ENCODE measurements around the gene RPP40.

The RPP40 gene

GRCh38 chr6:4970739-4971395, 33.0 kb downstream of the RPP40 start:
- no peak for DNase-seq (ENCODE audit: low read depth in 1 of 2, low spot score in 1 of 2)

- no peak for DNase-seq (ENCODE audit: low read depth in 1 of 2, low spot score in 1 of 2)
Measured at GRCh38 chr6:4969609-4970285, 34.1 kb downstream of the RPP40 start.

GRCh38 chr6:4967301-4968030, 36.4 kb downstream of the RPP40 start:
- no peak for DNase-seq (ENCODE audit: low read depth in 1 of 2, low spot score in 1 of 2)

- DNase-seq (ENCODE audit: low read depth in 1 of 2, low spot score in 1 of 2): no peak
Measured at GRCh38 chr6:4965562-4966389, 38.1 kb downstream of the RPP40 start.

GRCh38 chr6:4964675-4965561, 38.9 kb downstream of the RPP40 start:
- no peak for DNase-seq (ENCODE audit: low read depth in 1 of 2, low spot score in 1 of 2)

- no peak for DNase-seq (ENCODE audit: low read depth in 1 of 2, low spot score in 1 of 2)
Measured at GRCh38 chr6:4962905-4963304, 40.9 kb downstream of the RPP40 start.

- no peak for DNase-seq (ENCODE audit: low read depth in 1 of 2, low spot score in 1 of 2)
Measured at GRCh38 chr6:4961322-4962168, 42.3 kb downstream of the RPP40 start.

GRCh38 chr6:4958624-4959023, 45.2 kb downstream of the RPP40 start:
- no peak for DNase-seq (ENCODE audit: low read depth in 1 of 2, low spot score in 1 of 2)

- no peak for DNase-seq (ENCODE audit: low read depth in 1 of 2, low spot score in 1 of 2)
Measured at GRCh38 chr6:4957521-4958231, 46.2 kb downstream of the RPP40 start.

- no peak for DNase-seq (ENCODE audit: low read depth in 1 of 2, low spot score in 1 of 2)
Measured at GRCh38 chr6:4956625-4957024, 47.2 kb downstream of the RPP40 start.

GRCh38 chr6:4953440-4953839, 50.4 kb downstream of the RPP40 start:
- no peak for DNase-seq (ENCODE audit: low read depth in 1 of 2, low spot score in 1 of 2)

- no peak for DNase-seq (ENCODE audit: low read depth in 1 of 2, low spot score in 1 of 2)
Measured at GRCh38 chr6:4950836-4951533, 52.9 kb downstream of the RPP40 start.

GRCh38 chr6:4950076-4950475, 53.8 kb downstream of the RPP40 start:
- DNase-seq (ENCODE audit: low read depth in 1 of 2, low spot score in 1 of 2): no peak

- DNase-seq (ENCODE audit: low read depth in 1 of 2, low spot score in 1 of 2): no peak
Measured at GRCh38 chr6:4948781-4949450, 54.9 kb downstream of the RPP40 start.

- DNase-seq (ENCODE audit: low read depth in 1 of 2, low spot score in 1 of 2): no peak
Measured at GRCh38 chr6:4947716-4948115, 56.1 kb downstream of the RPP40 start.

GRCh38 chr6:4946521-4946920, 57.3 kb downstream of the RPP40 start:
- no peak for DNase-seq (ENCODE audit: low read depth in 1 of 2, low spot score in 1 of 2)

Data from stimulated activated CD4-positive, alpha-beta T cell treated with anti-CD3 and anti-CD28 coated beads, Interleukin-15, amount 100 ng/mL, for 1 hour (primary cell).